HG02840 (cell line): ENCODE results near the gene GABRR2.
A peak's percentile ranks its signal among the peaks of the same experiment; 100 is the strongest.
"Not testable (repeated sequence)": the region's sequence is repeated elsewhere in the genome, so short reads cannot be mapped to it uniquely, and the experiment has no call there.

Experiments used
- ATAC-seq: cut with Tn5 transposase; IDR thresholded peaks from one replicate; pipeline ENCODE4 v1.9.1; 2021; ENCODE audit warnings: mild to moderate bottlenecking, moderate library complexity, moderate number of reproducible peaks; ENCODE audit not compliant: unreplicated experiment, low FRiP score

Gene GABRR2

GRCh38 chr6:89264296-89264695 lies 50.8 kb downstream of the GABRR2 start:
- ATAC-seq, result no peak

GRCh38 chr6:89260832-89261231 lies 54.3 kb downstream of the GABRR2 start:
- no peak for ATAC-seq

GRCh38 chr6:89260310-89260709 lies 54.8 kb downstream of the GABRR2 start:
- ATAC-seq, result no peak

GRCh38 chr6:89258912-89259311 lies 56.2 kb downstream of the GABRR2 start:
- ATAC-seq, result peak; percentile 54

- ATAC-seq, result no peak
Observed at GRCh38 chr6:89257781-89258180, 57.3 kb downstream of the GABRR2 start.

- ATAC-seq, result no peak
Observed at GRCh38 chr6:89257346-89257745, 57.8 kb downstream of the GABRR2 start.

GRCh38 chr6:89255417-89255816 lies 59.7 kb downstream of the GABRR2 start:
- no peak for ATAC-seq

GRCh38 chr6:89254569-89254968 lies 60.5 kb downstream of the GABRR2 start:
- no peak for ATAC-seq

GRCh38 chr6:89252907-89253306 lies 62.2 kb downstream of the GABRR2 start:
- no peak for ATAC-seq

- ATAC-seq, result no peak
Observed at GRCh38 chr6:89251976-89252375, 63.1 kb downstream of the GABRR2 start.

GRCh38 chr6:89251170-89251569 lies 63.9 kb downstream of the GABRR2 start:
- no peak for ATAC-seq

- ATAC-seq, result no peak
Observed at GRCh38 chr6:89250239-89250638, 64.9 kb downstream of the GABRR2 start.

GRCh38 chr6:89244241-89244985 lies 70.7 kb downstream of the GABRR2 start:
- ATAC-seq, result no peak

- no peak for ATAC-seq
Observed at GRCh38 chr6:89243331-89243629, 71.8 kb downstream of the GABRR2 start.

GRCh38 chr6:89242574-89243330 lies 72.3 kb downstream of the GABRR2 start:
- no peak for ATAC-seq

GRCh38 chr6:89239338-89239737 lies 75.8 kb downstream of the GABRR2 start:
- ATAC-seq, result no peak

- no peak for ATAC-seq
Observed at GRCh38 chr6:89237158-89237557, 77.9 kb downstream of the GABRR2 start.

- not testable (repeated sequence) for ATAC-seq
Observed at GRCh38 chr6:89233605-89234004, 81.5 kb downstream of the GABRR2 start.

- ATAC-seq, result no peak
Observed at GRCh38 chr6:89222712-89223039, 92.4 kb downstream of the GABRR2 start.

GRCh38 chr6:89221971-89222711 lies 93.0 kb downstream of the GABRR2 start:
- no peak for ATAC-seq

GRCh38 chr6:89221129-89221528 lies 94.0 kb downstream of the GABRR2 start:
- ATAC-seq, result no peak
